ENCODE measurements around the gene EPS8.

- TF ChIP-seq EZH2 (IDR thresholded peaks at IDR 0.05) (no peak), POLR2AphosphoS5 (IDR thresholded peaks at IDR 0.05; ENCODE audit: borderline replicate concordance, low read depth, low read length) (no peak), FOXP2 (optimal IDR thresholded peaks at IDR 0.05; ENCODE audit: control extremely low read depth, extremely low read length, insufficient read depth) (no peak)
Observed at GRCh38 chr12:15677228-15677627, 112.0 kb downstream of the EPS8 start.

Data from SK-N-MC (cell line).